GM19193 (cell line): ENCODE data around the gene PUS3.

Experiments
- POLR2A ChIP-seq: IDR thresholded peaks from 4 replicates; pipeline ENCODE4 v1.6.1; 2011; ENCODE audit not compliant: insufficient read depth, insufficient read length; ENCODE audit errors: extremely low read depth

Gene PUS3

GRCh38 chr11:125902927-125903710 is at the start of gene PUS3:
TSS of gene PUS3 (minus strand) at chr11:125903206. CDS start at chr11:125896284, 6,922 bp downstream.
- TF ChIP-seq POLR2A: peak; percentile 80

- TF ChIP-seq POLR2A: no peak
Observed at GRCh38 chr11:125952559-125952958, 49.6 kb upstream of the PUS3 start.

GRCh38 chr11:125951731-125952130 is 48.7 kb upstream of the PUS3 start:
- TF ChIP-seq POLR2A: no peak

- TF ChIP-seq POLR2A: no peak
Observed at GRCh38 chr11:125950696-125951651, 48.0 kb upstream of the PUS3 start.

GRCh38 chr11:125950178-125950490 is 47.1 kb upstream of the PUS3 start:
- no peak for TF ChIP-seq POLR2A

GRCh38 chr11:125949271-125950177 is 46.5 kb upstream of the PUS3 start:
- TF ChIP-seq POLR2A: no peak

- TF ChIP-seq POLR2A: no peak
Observed at GRCh38 chr11:125948278-125949051, 45.5 kb upstream of the PUS3 start.

- TF ChIP-seq POLR2A: no peak
Observed at GRCh38 chr11:125947419-125948277, 44.6 kb upstream of the PUS3 start.

GRCh38 chr11:125946712-125947418 is 43.9 kb upstream of the PUS3 start:
- TF ChIP-seq POLR2A: no peak

- TF ChIP-seq POLR2A: no peak
Observed at GRCh38 chr11:125945797-125946520, 43.0 kb upstream of the PUS3 start, which contains the start of gene VSIG10L2. TSS of gene VSIG10L2 (plus strand) at chr11:125946044. CDS start at chr11:125946056, 12 bp downstream.

GRCh38 chr11:125945011-125945796 is 42.2 kb upstream of the PUS3 start:
- no peak for TF ChIP-seq POLR2A

- TF ChIP-seq POLR2A: no peak
Observed at GRCh38 chr11:125944350-125945010, 41.5 kb upstream of the PUS3 start.
